Upper lobe of right lung (tissue), 1 donor: Measurements from ENCODE around the gene C17orf113. TPM values are rescaled to one million over a fixed set of nuclear protein-coding genes. Genes with fewer than 3 reads are reported as not detected.

Source experiments
- ATAC-seq: fragments of 200-7000 bp; cut with Tn5 transposase; one replicate; pipeline ENCODE4 v1.9.1; 2020; ENCODE audit warnings: mild to moderate bottlenecking, moderate library complexity
- DNase-seq: peaks from one replicate; pipeline ENCODE4 v3.0.0-alpha.2; 2020
- H3K27ac ChIP-seq: fragments of 200-600 bp; one replicate; pipeline ENCODE4 v1.8.0; 2022
- H3K27me3 ChIP-seq: fragments of 200-600 bp; one replicate; pipeline ENCODE4 v1.8.0; 2022; ENCODE audit warnings: mild to moderate bottlenecking
- H3K36me3 ChIP-seq: fragments of 200-600 bp; one replicate; pipeline ENCODE4 v1.8.0; 2022
- H3K4me1 ChIP-seq: fragments of 200-600 bp; one replicate; pipeline ENCODE4 v1.8.0; 2022
- H3K4me3 ChIP-seq: fragments of 200-600 bp; one replicate; pipeline ENCODE4 v1.8.0; 2022; ENCODE audit warnings: mild to moderate bottlenecking
- H3K9me3 ChIP-seq: fragments of 200-600 bp; one replicate; pipeline ENCODE4 v1.8.0; 2022
- intact Hi-C: fragments of 100-400 bp; cut with DNase I; formaldehyde crosslinking; loops from one replicate; pipeline ENCODE4 v1.11.0; 2022
- total RNA-seq: library from RNA; stranded (reverse); fragmentation: NEBNext Ultra II Directional; extraction: Animal tissue kit (Norgen Biotek cat#: 25700); gene quantifications from one replicate; pipeline ENCODE4 v1.2.1, GENCODE V29; 2021
- TF ChIP-seq, protein P1 (sequence below): fragments of 200-600 bp; IDR thresholded peaks from one replicate; pipeline ENCODE4 v1.8.0; 2022; ENCODE audit warnings: antibody characterized with exemption
- donor health status: DM: no; HTN: yes; CAD: no; lungs with severe emphysema.

Gene C17orf113
- total RNA-seq, 1 donor from 2014 or later = 0.72 TPM

DNA sequence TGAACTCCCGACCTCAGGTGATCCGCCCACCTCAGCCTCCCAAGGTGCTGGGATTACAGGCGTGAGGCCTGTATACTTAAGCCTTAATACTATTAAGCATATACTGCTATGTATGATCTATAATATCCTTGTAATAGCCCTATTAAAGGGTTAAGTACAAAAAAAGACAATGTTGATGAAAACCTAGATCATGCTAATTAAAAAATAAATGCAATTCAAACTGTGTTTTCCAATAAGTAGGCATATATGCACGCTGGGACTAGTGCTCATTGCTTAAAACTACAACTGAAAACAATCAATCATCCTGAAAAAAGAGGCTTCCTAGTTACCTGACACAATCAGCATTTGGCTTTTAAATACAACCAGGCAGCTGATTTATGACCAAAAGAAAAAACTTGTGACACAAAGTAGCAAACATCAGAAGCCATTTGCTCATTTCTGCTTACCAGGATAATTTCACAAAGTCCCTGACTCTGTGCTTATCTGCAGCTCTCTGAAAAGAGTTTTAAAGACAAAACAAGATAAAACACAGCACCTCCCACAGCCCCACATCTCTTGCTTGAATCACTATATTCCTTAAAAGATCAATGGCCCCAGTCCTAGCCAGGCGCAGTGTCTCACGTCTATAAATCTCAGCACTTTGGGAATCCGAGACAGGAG is 36.8 kb upstream of the C17orf113 start:
- H3K36me3 ChIP-seq = no peaks in the 10 kb centered on the region
- H3K9me3 ChIP-seq = no peaks in the 10 kb centered on the region
- TF ChIP-seq, protein P1, sequence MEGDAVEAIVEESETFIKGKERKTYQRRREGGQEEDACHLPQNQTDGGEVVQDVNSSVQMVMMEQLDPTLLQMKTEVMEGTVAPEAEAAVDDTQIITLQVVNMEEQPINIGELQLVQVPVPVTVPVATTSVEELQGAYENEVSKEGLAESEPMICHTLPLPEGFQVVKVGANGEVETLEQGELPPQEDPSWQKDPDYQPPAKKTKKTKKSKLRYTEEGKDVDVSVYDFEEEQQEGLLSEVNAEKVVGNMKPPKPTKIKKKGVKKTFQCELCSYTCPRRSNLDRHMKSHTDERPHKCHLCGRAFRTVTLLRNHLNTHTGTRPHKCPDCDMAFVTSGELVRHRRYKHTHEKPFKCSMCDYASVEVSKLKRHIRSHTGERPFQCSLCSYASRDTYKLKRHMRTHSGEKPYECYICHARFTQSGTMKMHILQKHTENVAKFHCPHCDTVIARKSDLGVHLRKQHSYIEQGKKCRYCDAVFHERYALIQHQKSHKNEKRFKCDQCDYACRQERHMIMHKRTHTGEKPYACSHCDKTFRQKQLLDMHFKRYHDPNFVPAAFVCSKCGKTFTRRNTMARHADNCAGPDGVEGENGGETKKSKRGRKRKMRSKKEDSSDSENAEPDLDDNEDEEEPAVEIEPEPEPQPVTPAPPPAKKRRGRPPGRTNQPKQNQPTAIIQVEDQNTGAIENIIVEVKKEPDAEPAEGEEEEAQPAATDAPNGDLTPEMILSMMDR = no peak
- intact Hi-C loops = no loop called here
- no peak overlapping the region for H3K27ac ChIP-seq
- no peak overlapping the region for H3K4me3 ChIP-seq
- ATAC-seq (no peak), DNase-seq (no peak)
- H3K4me1 ChIP-seq = no peaks in the 10 kb centered on the region
- H3K27me3 ChIP-seq = peaks cover 16% of the 10 kb centered on the region

DNA sequence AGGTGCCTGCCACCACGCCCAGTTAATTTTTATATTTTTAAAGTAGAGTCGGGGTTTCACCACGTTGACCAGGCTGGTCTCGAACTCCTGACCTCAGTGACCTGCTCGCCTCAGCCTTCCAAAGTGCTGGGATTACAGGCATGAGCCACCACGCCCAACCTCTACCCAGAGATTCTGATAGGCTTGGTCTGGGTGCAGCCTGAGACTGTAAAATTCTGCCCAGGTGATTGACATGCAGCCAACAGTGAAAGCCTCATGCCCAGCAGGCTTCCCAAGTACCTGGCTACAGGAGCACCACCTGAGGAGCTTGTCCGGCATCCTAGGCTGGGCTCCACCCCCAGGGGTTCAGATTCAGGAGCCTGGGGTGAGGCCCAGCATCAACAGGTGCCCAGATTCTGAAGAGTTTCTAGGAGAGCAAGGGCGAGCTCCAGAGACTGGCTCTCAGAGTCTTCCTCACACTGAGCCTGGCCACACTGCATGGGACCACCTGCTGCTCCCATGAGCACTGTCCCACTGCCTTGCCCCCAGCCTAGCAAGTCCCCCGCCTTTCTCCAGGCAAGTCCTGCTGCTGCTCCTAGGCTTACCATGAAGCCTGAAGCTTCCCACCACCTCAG is 31.2 kb upstream of the C17orf113 start:
- Histone ChIP-seq H3K4me3 (no peak overlapping the region), H3K4me1 (no peaks in the 10 kb centered on the region), H3K27me3 (no peaks in the 10 kb centered on the region), H3K36me3 (no peaks in the 10 kb centered on the region), H3K27ac (no peak overlapping the region), H3K9me3 (no peaks in the 10 kb centered on the region)
- peak; percentile 29 for ATAC-seq
- TF ChIP-seq, protein P1 = no peak
- DNase-seq = no peak
- intact Hi-C loops = no loop called here

DNA sequence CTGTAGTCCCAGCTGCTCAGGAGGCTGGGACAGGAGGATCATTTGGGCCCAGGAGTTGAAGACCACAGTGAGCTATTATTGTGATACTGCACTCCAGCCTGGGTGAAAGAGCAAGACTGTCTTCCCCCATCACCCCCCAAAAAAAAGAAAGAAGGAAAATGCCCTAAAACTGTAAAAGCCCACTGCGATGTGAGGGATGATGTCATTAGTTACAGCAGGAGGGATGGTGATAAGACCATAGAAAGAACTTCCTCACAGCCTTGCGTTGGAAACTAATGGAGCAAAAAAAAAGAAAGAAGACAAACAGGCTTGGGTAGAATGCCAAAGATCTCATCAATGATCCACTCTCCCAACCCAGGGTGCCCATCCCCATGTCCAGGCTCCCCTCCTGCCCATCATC is 29.1 kb upstream of the C17orf113 start:
- DNase-seq = no peak
- intact Hi-C loops = no loop called here
- Histone ChIP-seq H3K4me1 (no peaks in the 10 kb centered on the region), H3K27me3 (no peaks in the 10 kb centered on the region), H3K27ac (no peak overlapping the region), H3K4me3 (no peak overlapping the region), H3K36me3 (no peaks in the 10 kb centered on the region), H3K9me3 (no peaks in the 10 kb centered on the region)
- TF ChIP-seq, protein P1 = no peak
- no peak for ATAC-seq

DNA sequence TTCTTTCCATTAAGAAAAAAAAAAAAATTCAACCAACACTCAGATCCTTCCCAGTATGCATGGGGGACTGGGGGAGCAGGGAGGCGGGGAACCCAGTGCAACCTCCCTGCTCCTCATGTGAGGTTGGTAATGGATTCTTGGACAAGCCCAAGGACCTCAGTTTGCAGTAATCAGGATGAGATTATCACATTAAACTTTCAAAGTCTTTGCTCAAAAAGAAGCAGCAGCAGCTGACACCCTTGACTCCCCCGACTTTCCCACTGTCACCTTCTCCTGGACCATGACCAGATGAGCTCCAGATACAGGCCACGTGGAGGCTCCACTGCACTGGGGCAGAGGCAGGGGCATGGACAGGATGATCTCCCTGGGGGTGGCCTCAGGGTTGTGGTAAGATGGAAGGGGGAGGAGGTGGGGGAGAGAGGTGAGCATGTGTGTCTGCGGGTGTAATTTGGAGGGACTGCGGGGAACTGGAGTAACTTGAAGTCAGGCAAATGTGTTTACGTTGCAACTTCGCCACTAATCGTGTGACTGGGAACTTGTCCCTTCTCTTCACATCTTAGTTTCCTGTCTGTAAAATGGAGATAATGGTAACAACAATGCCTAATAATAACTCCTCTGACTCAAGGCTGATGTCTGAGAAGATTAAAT is 28.1 kb upstream of the C17orf113 start:
- Histone ChIP-seq H3K27ac (no peak overlapping the region), H3K4me3 (no peak overlapping the region), H3K9me3 (no peaks in the 10 kb centered on the region), H3K27me3 (peaks cover 1% of the 10 kb centered on the region), H3K4me1 (no peaks in the 10 kb centered on the region), H3K36me3 (no peaks in the 10 kb centered on the region)
- TF ChIP-seq, protein P1 = no peak
- intact Hi-C loops = no loop called here
- no peak for ATAC-seq
- DNase-seq = no peak

DNA sequence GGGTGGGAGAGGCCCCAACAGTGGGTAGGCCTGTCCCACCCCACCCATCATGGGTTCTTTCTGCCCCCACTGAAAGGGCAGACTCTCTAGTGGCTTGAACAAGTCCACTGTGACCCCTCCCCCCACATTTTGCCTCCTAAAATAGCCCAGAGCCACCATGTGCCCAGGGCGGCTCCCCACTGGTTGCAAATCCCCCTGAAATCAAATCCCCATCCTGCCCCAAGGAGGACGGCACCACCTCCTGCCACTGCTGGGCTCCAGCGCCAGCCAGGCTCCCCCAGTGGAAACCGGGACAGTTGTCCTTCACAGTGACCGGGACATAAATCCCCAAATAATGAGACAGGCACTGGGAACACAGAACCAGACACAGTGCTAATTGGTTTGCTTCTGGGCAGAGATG is 27.4 kb upstream of the C17orf113 start:
- Histone ChIP-seq H3K4me3 (no peak overlapping the region), H3K27me3 (peaks cover 9% of the 10 kb centered on the region), H3K9me3 (no peaks in the 10 kb centered on the region), H3K4me1 (no peaks in the 10 kb centered on the region), H3K27ac (no peak overlapping the region), H3K36me3 (no peaks in the 10 kb centered on the region)
- intact Hi-C loops = no loop called here
- DNase-seq (no peak), ATAC-seq (no peak)
- TF ChIP-seq, protein P1 = no peak
